ENCODE data around the gene GNG5. TPM values are rescaled to one million over a fixed set of nuclear protein-coding genes. Genes with fewer than 3 reads are reported as not detected.

The GNG5 gene
- total RNA-seq, 4 donors from 2014 or later: 58.3 to 143 (median 95.2) TPM

- Histone ChIP-seq H3K4me1 (peaks cover 11 to 13% of the 10 kb centered on the region in 2 donors), H3K4me3 (replicated peaks in 1 of 3) (peak overlapping the region; percentile 51 to 74 (median 57)), H3K36me3 (peaks cover 0 to 4% of the 10 kb centered on the region in 2 donors), H3K27ac (peak overlapping the region in 1 of 3 donors; percentile 63), H3K27me3 (no peaks in the 10 kb centered on the region), H3K9me3 (no peaks in the 10 kb centered on the region)
- DNase-seq: no peak
- TF ChIP-seq CTCF (IDR thresholded peaks at IDR 0.05) (no peak), POLR2A (IDR thresholded peaks at IDR 0.05) (no peak)
- intact Hi-C loops (cut with DNase I): no loop called here
- WGBS, 2 donors: 4 to 5% methylated on average over 9 of the region's 9 CpGs
Measured at GRCh38 chr1:84479998-84480397, 26.4 kb downstream of the GNG5 start.

GRCh38 chr1:84478876-84479868 lies 27.2 kb downstream of the GNG5 start, which contains the start of gene RPF1:
RPF1 (plus strand) TSS chr1:84479266; CDS start chr1:84479282, 16 bp downstream.
- intact Hi-C loops (cut with DNase I): no loop called here
- peak; percentile 64 to 71 for DNase-seq
- peaks cover 0 to 4% of the 10 kb centered on the region in 2 donors for H3K36me3 ChIP-seq
- H3K4me1 ChIP-seq: peaks cover 11 to 13% of the 10 kb centered on the region in 2 donors
- TF ChIP-seq POLR2A (IDR thresholded peaks at IDR 0.05): peak in 1 of 2 donors; percentile 68
- no peak for TF ChIP-seq CTCF (IDR thresholded peaks at IDR 0.05)
- H3K27me3 ChIP-seq: no peaks in the 10 kb centered on the region
- 4 to 8% methylated on average over 34 to 51 of the region's 51 CpGs for WGBS, 2 donors
- no peaks in the 10 kb centered on the region for H3K9me3 ChIP-seq
- peak within 1 kb of the TSS; percentile 37 to 80 (median 63) for H3K27ac ChIP-seq
- H3K4me3 ChIP-seq (replicated peaks in 1 of 3): peak within 1 kb of the TSS; percentile 51 to 74 (median 57)

- H3K9me3 ChIP-seq: no peaks in the 10 kb centered on the region
- TF ChIP-seq CTCF (IDR thresholded peaks at IDR 0.05): no peak
- TF ChIP-seq POLR2A (IDR thresholded peaks at IDR 0.05): no peak
- intact Hi-C loops (cut with DNase I): no loop called here
- no peak overlapping the region for H3K27ac ChIP-seq
- no peak overlapping the region for H3K4me3 ChIP-seq (replicated peaks in 1 of 3)
- no peaks in the 10 kb centered on the region for H3K36me3 ChIP-seq
- no peak for DNase-seq
- 57 to 68% methylated on average over 1 of the region's 1 CpG for WGBS, 2 donors
- H3K4me1 ChIP-seq: peaks cover 2 to 11% of the 10 kb centered on the region in 2 donors
- no peaks in the 10 kb centered on the region for H3K27me3 ChIP-seq
Measured at GRCh38 chr1:84476225-84476624, 30.2 kb downstream of the GNG5 start.

- no peaks in the 10 kb centered on the region for H3K27me3 ChIP-seq
- DNase-seq: no peak
- intact Hi-C loops (cut with DNase I): no loop called here
Measured at GRCh38 chr1:84467298-84467697, 39.1 kb downstream of the GNG5 start.

More at GRCh38 chr1:84467298-84467697, 39.1 kb downstream of the GNG5 start:
- no peak overlapping the region for H3K27ac ChIP-seq
- H3K36me3 ChIP-seq: no peaks in the 10 kb centered on the region
- no peaks in the 10 kb centered on the region for H3K9me3 ChIP-seq
- TF ChIP-seq POLR2A (IDR thresholded peaks at IDR 0.05) (no peak), CTCF (IDR thresholded peaks at IDR 0.05) (no peak)
- no peaks in the 10 kb centered on the region for H3K4me1 ChIP-seq
- H3K4me3 ChIP-seq (replicated peaks in 1 of 3): no peak overlapping the region
